GM19455 (cell line): ENCODE results near the gene KDSR.

Experiments used
- ATAC-seq: cut with Tn5 transposase; IDR thresholded peaks from one replicate; pipeline ENCODE4 v1.9.1; 2021; ENCODE audit not compliant: unreplicated experiment

The KDSR gene, protein sequence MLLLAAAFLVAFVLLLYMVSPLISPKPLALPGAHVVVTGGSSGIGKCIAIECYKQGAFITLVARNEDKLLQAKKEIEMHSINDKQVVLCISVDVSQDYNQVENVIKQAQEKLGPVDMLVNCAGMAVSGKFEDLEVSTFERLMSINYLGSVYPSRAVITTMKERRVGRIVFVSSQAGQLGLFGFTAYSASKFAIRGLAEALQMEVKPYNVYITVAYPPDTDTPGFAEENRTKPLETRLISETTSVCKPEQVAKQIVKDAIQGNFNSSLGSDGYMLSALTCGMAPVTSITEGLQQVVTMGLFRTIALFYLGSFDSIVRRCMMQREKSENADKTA

DNA sequence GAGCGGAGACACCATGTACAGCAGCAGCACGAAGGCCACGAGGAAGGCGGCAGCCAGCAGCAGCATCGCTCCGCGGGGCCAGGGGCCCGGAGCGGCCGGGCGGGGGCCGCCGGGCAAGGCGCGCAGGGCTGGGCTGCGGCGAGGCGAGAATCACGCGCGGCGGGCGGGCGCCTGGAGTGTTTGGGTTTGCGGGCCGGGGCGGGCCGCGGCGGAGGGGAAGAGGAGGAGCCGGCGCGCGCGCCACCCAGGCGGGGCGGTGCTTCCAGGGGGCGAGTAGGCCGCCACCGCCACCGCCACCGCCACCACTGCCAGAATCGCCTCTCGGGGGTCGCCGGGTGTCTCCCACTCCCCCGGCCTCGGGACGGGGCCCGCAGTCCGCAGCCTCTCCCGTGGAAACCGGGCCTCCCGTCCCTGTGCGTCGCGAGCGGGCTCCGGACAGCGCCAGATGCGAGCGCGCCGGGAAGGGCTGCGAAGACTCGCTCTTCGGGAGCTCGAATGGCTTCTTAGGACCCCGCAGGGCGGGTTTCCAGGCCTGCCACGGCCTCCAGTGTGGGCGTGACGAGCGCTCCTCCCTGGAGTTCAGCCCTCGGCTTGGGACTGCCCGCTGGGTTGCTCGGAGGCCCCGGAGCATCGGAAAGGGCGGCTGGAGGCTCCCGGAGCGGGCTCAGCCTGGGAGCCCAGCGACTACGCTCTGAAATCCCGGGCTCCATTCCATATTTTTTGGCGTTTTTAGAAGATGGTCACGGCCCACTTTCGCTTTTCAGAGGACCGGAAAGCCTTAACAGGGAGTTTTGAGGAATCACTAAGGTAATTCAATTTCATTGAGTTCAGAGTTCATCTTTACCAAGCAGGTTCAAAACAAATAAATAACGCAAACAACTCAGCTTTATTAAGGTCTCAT is at the start of gene KDSR:
Gene KDSR (minus strand): TSS at position 154 of the 901 bp plus-strand sequence. CDS start 88 bp downstream, at position 66.
- peak; percentile 91 for ATAC-seq

- ATAC-seq = no peak
These were observed 45.9 kb upstream of the KDSR start for GRCh38 chr18:63412953-63413352.

DNA sequence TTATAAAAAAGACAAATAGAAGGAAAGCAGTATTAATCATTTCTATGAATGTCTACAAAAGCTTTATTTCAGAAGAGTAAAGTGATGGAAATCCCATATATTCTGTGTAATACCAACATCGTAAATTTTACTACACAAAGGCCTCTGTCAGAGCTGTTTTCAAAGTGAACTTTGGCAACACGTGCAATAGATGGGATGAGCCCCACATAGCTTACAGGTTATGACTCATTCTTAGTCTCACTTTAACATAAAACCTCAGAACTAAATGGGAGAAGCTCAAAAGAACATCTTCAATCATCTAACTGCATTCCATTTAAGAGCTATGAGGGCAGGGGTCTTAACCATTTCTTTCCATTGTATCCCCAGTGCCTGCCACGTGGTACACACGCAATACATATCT is 43.8 kb upstream of the KDSR start:
- no peak for ATAC-seq

DNA sequence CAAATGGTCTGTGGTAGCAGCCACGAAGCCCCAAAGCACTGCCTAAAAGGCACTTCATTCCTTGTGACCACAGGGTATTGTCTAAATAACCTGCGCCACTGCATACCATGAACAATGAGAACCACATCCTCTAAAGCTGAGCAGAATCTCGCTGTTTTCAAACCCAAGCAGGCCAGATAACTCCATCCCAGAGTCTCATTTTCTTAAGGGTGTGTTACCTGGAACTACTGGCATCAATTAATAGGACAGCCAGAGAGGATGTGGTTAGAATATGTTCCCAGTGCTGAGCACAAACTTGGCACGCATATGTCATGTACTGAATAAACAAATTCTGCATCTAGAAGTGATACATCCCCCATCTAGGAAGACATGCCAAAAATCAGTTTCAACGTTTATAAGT is 42.3 kb upstream of the KDSR start:
- ATAC-seq = no peak

DNA sequence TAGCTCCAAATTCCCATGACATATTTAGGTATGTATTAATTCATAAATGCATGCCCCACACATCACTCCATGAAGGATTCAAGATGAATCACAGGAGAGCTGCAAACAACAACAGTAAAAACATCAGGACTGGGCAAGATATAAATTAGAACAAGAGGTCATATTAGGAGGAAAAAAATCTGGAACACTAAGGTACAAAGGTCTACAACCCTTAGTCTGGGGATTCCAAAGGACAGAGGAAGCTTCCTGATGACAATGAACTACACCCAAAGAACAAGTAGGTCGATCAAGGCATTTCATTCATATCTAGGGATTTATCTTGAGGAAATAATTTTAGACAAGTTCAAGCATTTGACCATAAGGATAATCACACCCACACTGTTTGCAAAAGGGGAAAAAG is 40.7 kb upstream of the KDSR start:
- no peak for ATAC-seq

- no peak for ATAC-seq
These were observed 39.0 kb upstream of the KDSR start for GRCh38 chr18:63405986-63406385.

- no peak for ATAC-seq
These were observed 35.5 kb upstream of the KDSR start for GRCh38 chr18:63402246-63403162.

DNA sequence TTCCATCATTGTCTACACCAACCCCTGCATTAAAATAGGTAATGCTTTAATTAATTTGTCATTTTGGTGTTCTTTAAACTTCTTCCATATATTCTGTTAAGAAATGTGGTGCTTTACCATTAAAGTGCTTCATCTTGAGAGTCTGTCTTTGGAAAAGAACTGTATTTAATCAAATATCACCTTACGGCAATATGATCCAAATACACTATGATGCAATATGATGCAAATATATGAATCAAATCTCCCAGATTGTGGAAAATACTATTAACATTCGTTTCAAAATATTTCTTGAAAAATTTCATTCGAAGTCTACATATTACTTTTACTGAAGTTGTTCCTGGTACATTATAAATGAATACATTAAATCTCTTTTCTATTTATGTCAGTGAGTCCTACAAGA is 32.3 kb upstream of the KDSR start:
- ATAC-seq = no peak

DNA sequence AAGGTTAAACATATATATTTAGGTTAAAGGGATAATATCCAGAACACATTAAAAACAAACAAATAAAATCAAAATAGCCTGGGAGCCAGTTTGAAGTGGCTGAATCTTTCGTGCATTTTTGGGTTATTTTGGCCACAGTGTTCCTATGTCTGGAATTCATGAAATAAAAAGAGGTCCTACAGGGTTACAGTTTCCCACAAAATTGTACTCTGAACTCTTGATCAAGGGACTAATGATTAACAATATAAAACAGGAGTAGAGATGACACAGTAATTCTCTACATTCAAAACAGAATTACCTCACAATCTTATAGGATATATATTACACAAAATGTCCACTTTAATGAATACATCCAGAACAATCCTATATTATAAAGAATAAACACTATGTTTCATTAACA is 30.3 kb upstream of the KDSR start:
- no peak for ATAC-seq

DNA sequence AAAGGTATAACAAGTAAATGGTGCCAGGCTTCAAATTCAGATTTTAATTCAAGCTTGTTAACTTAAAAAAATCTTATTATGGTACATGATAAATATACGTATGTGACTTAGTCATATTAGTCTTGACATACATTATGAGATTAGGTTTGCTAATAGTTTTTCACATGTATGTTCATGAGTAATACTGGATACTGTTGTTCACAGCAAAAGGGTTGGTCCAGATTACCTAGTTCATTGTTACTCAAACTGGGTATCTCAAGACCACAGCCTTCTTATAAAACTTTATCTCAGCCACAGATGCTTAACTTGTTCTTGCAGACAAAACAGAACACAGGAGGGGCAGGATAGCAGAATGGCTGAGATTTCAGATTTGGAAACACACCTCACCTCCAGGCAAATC is 28.5 kb upstream of the KDSR start:
- no peak for ATAC-seq

- ATAC-seq = no peak
These were observed 27.9 kb upstream of the KDSR start for GRCh38 chr18:63394954-63395353.

- ATAC-seq = no peak
These were observed 20.9 kb upstream of the KDSR start for GRCh38 chr18:63387861-63388260.

DNA sequence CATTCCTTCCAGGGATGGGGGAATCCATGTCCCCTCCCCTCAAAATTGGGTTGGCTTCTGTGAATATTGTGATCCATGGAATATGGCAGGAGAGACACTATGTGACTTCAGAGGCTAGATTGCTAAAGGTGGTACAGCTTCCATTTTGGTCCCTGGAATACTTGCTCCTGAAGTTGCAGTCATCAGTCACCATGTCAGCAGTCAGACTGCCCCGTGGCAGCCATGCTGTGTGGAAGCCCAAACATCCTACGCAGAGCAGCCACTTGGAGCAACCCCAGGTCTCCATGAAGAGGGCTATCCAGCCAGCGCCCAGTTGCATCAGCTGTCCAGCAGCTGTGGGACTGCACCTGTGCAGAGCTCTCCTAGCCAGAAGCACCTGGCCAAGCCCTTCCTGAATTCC is 15.8 kb upstream of the KDSR start:
- no peak for ATAC-seq

DNA sequence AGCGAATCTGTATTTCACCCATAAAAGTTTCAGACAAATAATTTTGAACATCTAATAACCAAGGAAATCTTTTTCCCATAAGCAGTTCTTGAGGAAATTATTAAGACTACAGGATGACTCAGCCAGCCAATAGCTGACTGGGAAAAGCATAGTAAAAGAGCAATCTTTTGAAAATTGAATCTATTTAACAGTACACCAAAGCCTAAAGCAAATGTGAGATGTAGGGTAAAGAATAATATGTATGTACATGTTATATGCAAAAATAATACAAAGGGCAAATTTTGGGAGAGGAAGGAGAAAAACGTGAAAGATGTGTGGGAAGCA is 12.6 kb upstream of the KDSR start:
- no peak for ATAC-seq

GRCh38 chr18:63378919-63379638 is 12.1 kb upstream of the KDSR start:
- ATAC-seq = peak; percentile 59

- ATAC-seq = no peak
These were observed 10.4 kb upstream of the KDSR start for GRCh38 chr18:63377275-63377980.

DNA sequence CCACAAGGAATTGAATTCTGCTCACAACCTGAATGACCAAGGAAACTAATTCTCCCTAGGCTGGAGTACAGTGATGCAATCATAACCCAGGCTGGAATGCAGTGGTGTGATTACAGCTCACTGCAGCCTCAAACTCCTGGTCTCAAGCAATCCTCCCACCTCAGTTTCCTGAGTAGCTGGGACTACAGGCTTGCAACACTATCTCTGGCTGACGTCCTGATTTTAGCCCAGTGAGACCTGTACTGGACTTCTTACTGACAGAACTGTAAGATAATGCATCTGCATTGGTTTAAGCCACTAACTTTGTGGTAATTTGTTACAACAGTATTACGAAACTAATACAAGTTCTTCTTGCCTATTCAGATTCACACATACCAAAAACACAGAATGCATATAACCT is 9.5 kb upstream of the KDSR start:
- ATAC-seq = no peak

DNA sequence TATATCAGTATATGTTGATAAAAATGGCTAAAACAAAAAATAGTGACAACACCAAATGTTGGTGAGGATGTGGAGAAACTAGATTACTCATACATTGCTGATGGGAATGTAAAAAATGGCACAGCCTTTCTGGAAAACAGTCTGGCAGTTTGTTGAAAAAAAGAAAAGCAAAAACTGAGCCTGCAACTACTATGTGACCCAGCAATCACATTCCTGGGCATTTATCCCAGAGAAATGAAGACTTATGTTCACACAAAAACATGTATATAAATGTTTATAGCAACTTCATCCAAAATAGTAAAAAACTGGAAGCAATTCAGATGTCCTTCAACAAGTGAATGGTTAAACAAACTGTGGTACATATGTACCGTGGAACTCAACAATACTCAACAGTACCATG is 7.5 kb upstream of the KDSR start:
- no peak for ATAC-seq

GRCh38 chr18:63373161-63373560 is 6.2 kb upstream of the KDSR start:
- ATAC-seq = no peak

GRCh38 chr18:63368611-63369010 is 1.6 kb upstream of the KDSR start:
- ATAC-seq = no peak
